DLD1 (cell line): ENCODE results near the gene LY6G5B.

Source experiments
- in situ Hi-C: cut with HindIII; loops from 2 replicates; pipeline ENCODE4 v1.10.0; 2017; ENCODE audit warnings: low sequenced_read_pairs

LY6G5B gene

DNA sequence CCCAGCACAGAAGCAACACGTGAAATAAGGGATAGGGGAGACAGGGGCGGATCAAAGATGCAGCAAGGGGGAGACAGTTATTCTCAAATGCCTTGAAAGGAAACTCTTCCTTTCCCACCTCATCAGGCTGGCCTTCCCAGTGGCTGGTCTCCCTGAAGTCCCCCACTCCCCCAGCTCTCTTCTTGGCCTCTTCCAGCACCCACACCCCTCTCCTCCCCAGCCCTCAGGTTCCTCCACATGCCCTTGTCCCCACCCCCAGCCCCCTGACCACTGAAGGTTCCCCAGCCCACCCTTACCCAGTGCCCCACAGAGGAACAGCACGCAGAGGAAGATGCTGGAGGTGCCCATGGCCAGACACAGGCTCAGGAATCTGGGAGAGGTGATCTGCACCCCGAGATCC lies 43.7 kb downstream of the LY6G5B start:
- in situ Hi-C loops = no loop called here

GRCh38 chr6:31713991-31714684 lies 44.4 kb downstream of the LY6G5B start:
- in situ Hi-C loops = no loop called here

GRCh38 chr6:31715022-31715958 lies 45.5 kb downstream of the LY6G5B start, which contains the start of gene LY6G6D:
Gene LY6G6D (plus strand): TSS chr6:31715348. CDS start chr6:31715356, 8 bp downstream.
- in situ Hi-C loops = no loop called here

GRCh38 chr6:31717499-31718222 lies 47.9 kb downstream of the LY6G5B start:
- in situ Hi-C loops = no loop called here

GRCh38 chr6:31718265-31718664 lies 48.5 kb downstream of the LY6G5B start:
- in situ Hi-C loops = no loop called here

- in situ Hi-C loops = no loop called here
Measured at GRCh38 chr6:31719001-31719400, 49.2 kb downstream of the LY6G5B start.

DNA sequence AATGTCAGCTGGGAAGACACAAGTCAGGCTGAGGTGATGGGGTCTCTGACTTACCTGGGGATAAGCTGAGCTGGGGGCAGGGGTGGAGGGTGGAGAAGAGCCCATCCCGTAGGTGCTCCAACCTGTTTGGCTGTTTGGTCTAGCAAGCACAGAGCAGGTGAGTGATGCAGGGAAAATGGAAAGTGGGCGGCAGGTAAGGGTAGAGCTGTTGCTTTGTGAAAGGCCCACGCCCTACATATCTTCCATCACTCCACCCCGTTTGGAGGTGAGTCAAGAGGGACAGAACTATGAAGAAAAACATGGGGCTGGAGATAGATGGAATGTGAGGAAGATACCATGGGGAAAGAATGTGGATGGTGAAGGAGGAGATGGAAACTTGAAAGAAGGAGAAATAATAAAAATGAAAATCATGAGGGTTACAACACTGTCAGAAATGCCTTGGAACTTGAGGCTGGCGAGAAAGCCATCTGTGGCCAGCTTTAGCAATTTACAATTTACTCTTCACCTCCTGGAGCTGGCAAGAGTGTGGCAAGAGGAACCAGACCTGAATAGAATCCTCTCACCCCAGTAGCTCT lies 50.5 kb downstream of the LY6G5B start:
- in situ Hi-C loops = no loop called here

- in situ Hi-C loops = no loop called here
Measured at GRCh38 chr6:31721351-31722020, 51.7 kb downstream of the LY6G5B start, which contains the start of gene LY6G6C. Gene LY6G6C (minus strand): TSS chr6:31721746. CDS start chr6:31721679, 67 bp downstream.

DNA sequence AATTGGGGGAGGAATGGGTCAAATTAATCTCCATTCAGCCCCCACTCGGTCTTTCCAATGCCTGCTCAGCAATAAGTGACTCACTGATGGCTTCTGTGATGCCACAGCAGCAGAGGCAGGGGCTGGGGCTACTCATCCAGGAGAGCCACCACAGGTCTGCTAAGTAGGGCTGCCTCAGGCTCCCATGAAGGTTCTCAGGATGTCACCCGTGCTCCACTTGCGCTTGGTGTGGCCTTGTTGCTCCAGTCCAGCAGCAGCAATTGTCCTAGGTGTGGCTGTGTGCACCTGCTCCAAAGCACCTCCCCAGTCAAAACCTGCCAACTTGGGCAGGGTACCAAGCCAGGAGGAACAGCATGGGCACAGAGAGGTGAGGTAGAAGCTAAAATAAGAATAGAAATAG lies 52.4 kb downstream of the LY6G5B start:
- in situ Hi-C loops = no loop called here
